Measurements from ENCODE around the gene CPLX4.
A peak's percentile ranks its signal among the peaks of the same experiment; 100 is the strongest.

CPLX4 gene

GRCh38 chr18:59358712-59359575, 40.5 kb upstream of the CPLX4 start, which contains the start of gene LMAN1 (continued):
- TF ChIP-seq WT1 (tag by site-specific recombination; IDR thresholded peaks at IDR 0.05) (peak; percentile 36; the same call in 1 of the 2 replicates), ZNF701 (tag by site-specific recombination; IDR thresholded peaks at IDR 0.05) (no peak), REPIN1 (tag by site-specific recombination; IDR thresholded peaks at IDR 0.05; ENCODE audit: low read depth) (no peak), ZEB2 (tag by site-specific recombination; IDR thresholded peaks at IDR 0.05) (0 out of 2 replicates have a peak, but pooled peaks have one; percentile 34), SETDB1 (IDR thresholded peaks at IDR 0.05; ENCODE audit: insufficient read length, low read length) (no peak), ZNF302 (tag by site-specific recombination; IDR thresholded peaks at IDR 0.05; ENCODE audit: low read depth) (no peak), ZNF792 (tag by site-specific recombination; IDR thresholded peaks at IDR 0.05) (peak; percentile 80; the same call in 1 of the 2 replicates), RBAK (tag by site-specific recombination; IDR thresholded peaks at IDR 0.05) (no peak), FEZF1 (tag by site-specific recombination; IDR thresholded peaks at IDR 0.05) (peak; percentile 93), ZBTB11 (tag by site-specific recombination; conservative IDR thresholded peaks at IDR 0.05; ENCODE audit: low read depth) (no peak; the same call in 1 of the 2 replicates), SP3 (tag by site-specific recombination; IDR thresholded peaks at IDR 0.05) (peak; percentile 95), HOXC10 (CRISPR knock-in tag; IDR thresholded peaks at IDR 0.05) (no peak), ZNF292 (tag by site-specific recombination; IDR thresholded peaks at IDR 0.05; ENCODE audit: borderline replicate concordance, low read depth) (no peak), ZNF221 (tag by site-specific recombination; IDR thresholded peaks at IDR 0.05; ENCODE audit: borderline replicate concordance) (no peak), ZNF529 (tag by site-specific recombination; IDR thresholded peaks at IDR 0.05; ENCODE audit: insufficient replicate concordance) (no peak), ZNF623 (tag by site-specific recombination; IDR thresholded peaks at IDR 0.05) (peak; percentile 19; the same call in 1 of the 2 replicates), KLF16 (tag by site-specific recombination; IDR thresholded peaks at IDR 0.05) (peak; percentile 34), ZNF416 (tag by site-specific recombination; IDR thresholded peaks at IDR 0.05) (no peak), ZNF394 (tag by site-specific recombination; IDR thresholded peaks at IDR 0.05; ENCODE audit: borderline replicate concordance) (no peak), ZNF335 (tag by site-specific recombination; conservative IDR thresholded peaks at IDR 0.05) (peak; percentile 66), ZNF169 (tag by site-specific recombination; IDR thresholded peaks at IDR 0.05) (no peak), ZNF791 (tag by site-specific recombination; IDR thresholded peaks at IDR 0.05) (no peak), ZNF433 (tag by site-specific recombination; IDR thresholded peaks at IDR 0.05; ENCODE audit: low read depth) (no peak), ZNF140 (tag by site-specific recombination; IDR thresholded peaks at IDR 0.05) (no peak), KLF7 (tag by site-specific recombination; IDR thresholded peaks at IDR 0.05; ENCODE audit: borderline replicate concordance) (no peak), ZNF549 (tag by site-specific recombination; IDR thresholded peaks at IDR 0.05) (no peak), ZNF707 (tag by site-specific recombination; IDR thresholded peaks at IDR 0.05) (no peak), ZNF560 (tag by site-specific recombination; IDR thresholded peaks at IDR 0.05; ENCODE audit: borderline replicate concordance) (no peak), ZSCAN4 (tag by site-specific recombination; IDR thresholded peaks at IDR 0.05) (no peak), ZNF280D (tag by site-specific recombination; IDR thresholded peaks at IDR 0.05) (no peak)
- TF ChIP-seq, protein P1, sequence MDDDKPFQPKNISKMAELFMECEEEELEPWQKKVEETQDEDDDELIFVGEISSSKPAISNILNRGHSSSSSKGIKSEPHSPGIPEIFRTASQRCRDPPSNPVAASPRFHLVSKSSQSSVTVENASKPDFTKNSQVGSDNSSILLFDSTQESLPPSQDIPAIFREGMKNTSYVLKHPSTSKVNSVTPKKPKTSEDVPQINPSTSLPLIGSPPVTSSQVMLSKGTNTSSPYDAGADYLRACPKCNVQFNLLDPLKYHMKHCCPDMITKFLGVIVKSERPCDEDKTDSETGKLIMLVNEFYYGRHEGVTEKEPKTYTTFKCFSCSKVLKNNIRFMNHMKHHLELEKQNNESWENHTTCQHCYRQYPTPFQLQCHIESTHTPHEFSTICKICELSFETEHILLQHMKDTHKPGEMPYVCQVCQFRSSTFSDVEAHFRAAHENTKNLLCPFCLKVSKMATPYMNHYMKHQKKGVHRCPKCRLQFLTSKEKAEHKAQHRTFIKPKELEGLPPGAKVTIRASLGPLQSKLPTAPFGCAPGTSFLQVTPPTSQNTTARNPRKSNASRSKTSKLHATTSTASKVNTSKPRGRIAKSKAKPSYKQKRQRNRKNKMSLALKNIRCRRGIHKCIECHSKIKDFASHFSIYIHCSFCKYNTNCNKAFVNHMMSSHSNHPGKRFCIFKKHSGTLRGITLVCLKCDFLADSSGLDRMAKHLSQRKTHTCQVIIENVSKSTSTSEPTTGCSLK (tag by site-specific recombination; IDR thresholded peaks at IDR 0.05): no peak
